ENCODE data around the gene TIMM44.

- no peak for TF ChIP-seq JUN (IDR thresholded peaks at IDR 0.05; ENCODE audit: borderline replicate concordance, insufficient read depth, insufficient read length, low read depth)
- no peak for TF ChIP-seq EZH2 (IDR thresholded peaks at IDR 0.05; ENCODE audit: borderline replicate concordance, low read depth, low read length, severe bottlenecking)
- TF ChIP-seq FOS (IDR thresholded peaks at IDR 0.05; ENCODE audit: borderline replicate concordance, insufficient read depth, low read length), result no peak
- peak; percentile 67 to 88 for TF ChIP-seq CTCF (IDR thresholded peaks at IDR 0.05; ENCODE audit: extremely low read depth in 1 of 2, insufficient read depth in 1 of 2, low read depth in 1 of 2, low read length in 2 of 2)
Measured at GRCh38 chr19:7970716-7971448, 27.4 kb upstream of the TIMM44 start.
